ENCODE data around the gene UTP11. TPM values are rescaled to one million over a fixed set of nuclear protein-coding genes. Genes with fewer than 3 reads are reported as not detected.
A peak's percentile ranks its signal among the peaks of the same experiment; 100 is the strongest.

Gene UTP11
- total RNA-seq, 6 experiments from 2014 or later, result 6.8 to 33.1 (median 12.8) TPM

GRCh38 chr1:38037221-38037939, 24.8 kb downstream of the UTP11 start:
- Histone ChIP-seq H3K27ac (no peak overlapping the region), H3K36me3 (no peaks in the 10 kb centered on the region), H3K27me3 (no peaks in the 10 kb centered on the region), H3K4me1 (no peaks in the 10 kb centered on the region), H3K4me3 (no peak overlapping the region), H3K9me3 (no peaks in the 10 kb centered on the region)
- intact Hi-C loops (cut with DNase I), result loop anchor here in 1 of 2 donors (10.0 kb wide), 1 partner anchor 787 kb away; no protein-coding TSS in a partner anchor
- TF ChIP-seq CTCF (IDR thresholded peaks at IDR 0.05) (peak; percentile 16 to 48 (median 36)), POLR2A (IDR thresholded peaks at IDR 0.05) (no peak)
- peak in 1 of 3 donors; percentile 41 for DNase-seq
- WGBS (ENCODE audit: insufficient coverage, low coverage, low lambda C conversion rate, missing lambda C conversion rate), result 61% methylated on average over 5 of the region's 5 CpGs
- peak; percentile 49 to 82 (median 53) for ATAC-seq

GRCh38 chr1:38038861-38039260, 26.3 kb downstream of the UTP11 start:
- intact Hi-C loops (cut with DNase I), result loop anchor here in 1 of 2 donors (10.0 kb wide), 1 partner anchor 786 kb away; no protein-coding TSS in a partner anchor
- no peaks in the 10 kb centered on the region for H3K9me3 ChIP-seq
- H3K4me3 ChIP-seq, result no peak overlapping the region
- WGBS (ENCODE audit: insufficient coverage, low coverage, low lambda C conversion rate, missing lambda C conversion rate), result 85% methylated on average over 10 of the region's 10 CpGs
- no peak for ATAC-seq
- DNase-seq, result no peak
- peaks cover 5 to 6% of the 10 kb centered on the region in 2 donors for H3K27me3 ChIP-seq
- TF ChIP-seq POLR2A (IDR thresholded peaks at IDR 0.05) (no peak), CTCF (IDR thresholded peaks at IDR 0.05) (no peak)
- no peak overlapping the region for H3K27ac ChIP-seq
- no peaks in the 10 kb centered on the region for H3K36me3 ChIP-seq
- H3K4me1 ChIP-seq, result no peaks in the 10 kb centered on the region

- no peak for ATAC-seq
- WGBS (ENCODE audit: insufficient coverage, low coverage, low lambda C conversion rate, missing lambda C conversion rate), result 76% methylated on average over 7 of the region's 17 CpGs
- DNase-seq, result no peak
- H3K27ac ChIP-seq, result no peak overlapping the region
- H3K36me3 ChIP-seq, result no peaks in the 10 kb centered on the region
- intact Hi-C loops (cut with DNase I), result loop anchor here (10.0 kb wide), 2 partner anchors 105 to 785 kb away; no protein-coding TSS in a partner anchor
- no peak overlapping the region for H3K4me3 ChIP-seq
- TF ChIP-seq CTCF (IDR thresholded peaks at IDR 0.05), result no peak
- TF ChIP-seq POLR2A (IDR thresholded peaks at IDR 0.05), result no peak
- H3K27me3 ChIP-seq, result peaks cover 10 to 12% of the 10 kb centered on the region in 2 donors
- no peaks in the 10 kb centered on the region for H3K9me3 ChIP-seq
- peaks cover 0 to 5% (median under 1%) of the 10 kb centered on the region in 4 donors for H3K4me1 ChIP-seq
Measured at GRCh38 chr1:38039331-38040088, 27.0 kb downstream of the UTP11 start.

GRCh38 chr1:38041936-38042834, 29.7 kb downstream of the UTP11 start:
- H3K27ac ChIP-seq, result no peak overlapping the region
- no peak for DNase-seq
- no peak for ATAC-seq
- H3K36me3 ChIP-seq, result no peaks in the 10 kb centered on the region
- intact Hi-C loops (cut with DNase I), result loop anchor here in 1 of 2 donors (10.0 kb wide), 1 partner anchor 103 kb away; no protein-coding TSS in a partner anchor
- no peak for TF ChIP-seq POLR2A (IDR thresholded peaks at IDR 0.05)
- TF ChIP-seq CTCF (IDR thresholded peaks at IDR 0.05), result no peak
- peaks cover 10 to 17% of the 10 kb centered on the region in 2 donors for H3K27me3 ChIP-seq
- no peaks in the 10 kb centered on the region for H3K9me3 ChIP-seq
- H3K4me3 ChIP-seq, result no peak overlapping the region
- 96% methylated on average over 8 of the region's 21 CpGs for WGBS (ENCODE audit: insufficient coverage, low coverage, low lambda C conversion rate, missing lambda C conversion rate)
- H3K4me1 ChIP-seq, result peaks cover 0 to 7% (median 3%) of the 10 kb centered on the region in 4 donors
